ENCODE measurements around the gene FAM98C. TPM values are rescaled to one million over a fixed set of nuclear protein-coding genes. Genes with fewer than 3 reads are reported as not detected.
A peak's percentile ranks its signal among the peaks of the same experiment; 100 is the strongest.

FAM98C gene
- total and polyA plus RNA-seq, 2 of the 13 experiments (the other 11 are each of a cell fraction or from before 2014, with no cell fraction given): 10.0 to 11.5 TPM

DNA sequence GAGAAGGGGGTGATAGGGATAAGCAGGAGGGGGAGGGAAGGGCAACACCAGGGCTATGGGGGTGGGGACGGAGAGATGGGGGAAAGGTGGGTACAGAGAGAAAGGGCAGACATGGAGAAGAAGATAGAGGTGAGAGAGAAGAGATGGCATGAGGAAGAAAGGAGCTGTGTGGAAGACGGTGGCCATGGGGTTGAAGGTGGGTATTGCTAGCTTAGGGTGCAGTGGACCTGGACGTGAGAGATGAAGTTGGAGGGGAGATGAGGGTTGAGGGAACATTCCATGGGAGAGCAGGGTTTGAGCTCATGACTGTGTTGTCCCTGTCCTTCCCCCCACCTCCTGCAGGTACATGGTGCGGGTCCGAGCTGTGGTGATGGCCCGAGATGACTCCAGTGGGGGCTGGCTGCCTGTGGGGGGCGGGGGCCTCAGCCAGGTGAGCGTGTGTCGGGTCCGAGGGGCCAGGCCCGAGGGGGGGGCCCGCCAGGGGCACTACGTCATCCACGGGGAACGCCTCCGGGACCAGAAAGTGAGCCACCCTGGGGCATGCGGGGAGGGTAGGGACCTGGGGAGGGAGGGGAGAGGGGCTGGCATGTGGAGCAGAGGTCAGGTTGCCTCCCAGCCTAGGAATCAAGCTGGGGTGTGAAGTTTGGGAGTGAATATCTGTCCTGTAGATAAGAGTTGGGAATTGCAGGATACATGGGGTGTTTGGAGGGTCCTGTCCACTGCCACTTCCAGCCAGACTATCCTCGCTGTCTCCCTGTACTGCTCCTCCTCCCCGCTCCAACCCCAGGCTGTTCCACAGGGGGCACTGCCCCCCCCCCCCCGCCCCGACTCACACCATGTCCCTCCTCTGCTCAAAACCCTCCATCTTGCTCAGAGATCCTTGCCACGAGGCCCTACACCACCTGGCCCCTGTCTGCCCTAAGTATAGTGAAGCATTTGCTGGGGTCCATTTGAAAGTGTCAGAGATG is 12.7 kb upstream of the FAM98C start:
- H3K36me3 ChIP-seq (replicated peaks in 1 of 2; ENCODE audit: control insufficient read depth in 1 of 2, insufficient read depth in 2 of 2, low read length in 2 of 2): no peaks in the 10 kb centered on the region
- H2AFZ ChIP-seq (ENCODE audit: low read length): no peak overlapping the region
- no peak overlapping the region for H3K9ac ChIP-seq (ENCODE audit: insufficient read depth, low read depth, low read length)
- H3K4me1 ChIP-seq (ENCODE audit: insufficient read depth, low read length): peaks cover 48% of the 10 kb centered on the region
- intact Hi-C loops (cut with micrococcal nuclease; ENCODE audit: unreplicated experiment): no loop called here
- no peaks in the 10 kb centered on the region for H3K9me3 ChIP-seq (ENCODE audit: low read length)
- H3K27ac ChIP-seq (ENCODE audit: extremely low read length, insufficient read depth, low read length): no peak overlapping the region
- FAIRE-seq: no peak
- H3K27me3 ChIP-seq (ENCODE audit: control insufficient read depth in 1 of 2, insufficient read depth in 2 of 2, low read length in 2 of 2): peaks cover 2 to 33% of the 10 kb centered on the region in 2 experiments; a peak in 3 of 5 replicates
- TF ChIP-seq, protein P1, sequence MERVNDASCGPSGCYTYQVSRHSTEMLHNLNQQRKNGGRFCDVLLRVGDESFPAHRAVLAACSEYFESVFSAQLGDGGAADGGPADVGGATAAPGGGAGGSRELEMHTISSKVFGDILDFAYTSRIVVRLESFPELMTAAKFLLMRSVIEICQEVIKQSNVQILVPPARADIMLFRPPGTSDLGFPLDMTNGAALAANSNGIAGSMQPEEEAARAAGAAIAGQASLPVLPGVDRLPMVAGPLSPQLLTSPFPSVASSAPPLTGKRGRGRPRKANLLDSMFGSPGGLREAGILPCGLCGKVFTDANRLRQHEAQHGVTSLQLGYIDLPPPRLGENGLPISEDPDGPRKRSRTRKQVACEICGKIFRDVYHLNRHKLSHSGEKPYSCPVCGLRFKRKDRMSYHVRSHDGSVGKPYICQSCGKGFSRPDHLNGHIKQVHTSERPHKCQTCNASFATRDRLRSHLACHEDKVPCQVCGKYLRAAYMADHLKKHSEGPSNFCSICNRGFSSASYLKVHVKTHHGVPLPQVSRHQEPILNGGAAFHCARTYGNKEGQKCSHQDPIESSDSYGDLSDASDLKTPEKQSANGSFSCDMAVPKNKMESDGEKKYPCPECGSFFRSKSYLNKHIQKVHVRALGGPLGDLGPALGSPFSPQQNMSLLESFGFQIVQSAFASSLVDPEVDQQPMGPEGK (CRISPR knock-in tag; IDR thresholded peaks at IDR 0.05): 0 out of 2 replicates have a peak, but pooled peaks have one; percentile 14
- no peak for TF ChIP-seq HMGA1 (CRISPR knock-in tag; conservative IDR thresholded peaks at IDR 0.05)
- in situ Hi-C loops (cut with HindIII; ENCODE audit: extremely low pct_ligation_motif_present, low pct_unique_long_range_greater_than_20kb): no loop called here
- H3K4me3 ChIP-seq (replicated peaks in 1 of 3; ENCODE audit: insufficient read depth in 1 of 3, low read depth in 2 of 3, low read length in 3 of 3): peak overlapping the region in 1 of 3 experiments; percentile 23; a peak in 2 of 6 replicates
- CTCF ChIA-PET (ENCODE audit: low intra/inter-chr PET ratio, low total read pairs): no interaction called here
- H3K79me2 ChIP-seq (ENCODE audit: insufficient read depth, low read length): no peaks in the 10 kb centered on the region
- no TSS peak for BruUV-seq (replicated peaks)
- POLR2A ChIA-PET: interaction anchor here (0.7 to 4.0 kb wide), 3 partner anchors 12 to 31 kb away, joined by 3 to 28 read pairs (median 5); partner anchors contain the start of genes FAM98C and PSMD8
- no peak for DNase-seq (ENCODE audit: low spot score)
- ATAC-seq: no peak
- H3K4me2 ChIP-seq (ENCODE audit: low read depth, low read length): peak overlapping the region; percentile 1; the same call in 1 of the 2 replicates
- no peaks in the 10 kb centered on the region for H4K20me1 ChIP-seq (ENCODE audit: insufficient read depth, low read length)
- 13% methylated on average over 15 of the region's 22 CpGs for WGBS (ENCODE audit: low lambda C conversion rate)

DNA sequence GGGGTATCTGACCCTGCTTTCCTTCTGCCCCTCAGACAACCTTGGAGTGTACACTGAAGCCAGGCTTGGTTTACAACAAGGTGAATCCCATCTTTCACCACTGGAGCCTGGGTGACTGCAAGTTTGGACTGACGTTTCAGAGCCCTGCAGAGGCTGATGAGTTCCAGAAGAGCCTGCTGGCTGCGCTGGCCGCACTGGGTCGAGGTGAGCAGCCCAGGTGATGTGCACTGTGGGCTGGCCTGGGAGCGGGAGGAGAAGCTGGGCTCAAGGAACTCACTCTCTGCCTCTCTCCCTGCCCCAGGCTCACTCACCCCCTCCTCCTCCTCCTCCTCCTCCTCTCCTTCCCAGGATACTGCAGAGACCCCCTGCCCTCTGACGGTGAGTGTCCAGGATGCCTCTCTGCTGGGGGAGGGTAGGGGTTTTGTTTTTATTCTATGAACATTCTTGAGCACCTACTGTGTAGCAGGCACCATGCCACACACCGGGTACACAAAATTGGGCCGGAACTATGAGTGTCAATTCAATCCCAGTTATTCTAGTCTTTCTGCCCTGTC is 10.9 kb upstream of the FAM98C start:
- H3K9me3 ChIP-seq (ENCODE audit: low read length): no peaks in the 10 kb centered on the region
- intact Hi-C loops (cut with micrococcal nuclease; ENCODE audit: unreplicated experiment): no loop called here
- WGBS (ENCODE audit: low lambda C conversion rate): 65% methylated on average over 4 of the region's 8 CpGs
- H4K20me1 ChIP-seq (ENCODE audit: insufficient read depth, low read length): no peaks in the 10 kb centered on the region
- no peaks in the 10 kb centered on the region for H3K79me2 ChIP-seq (ENCODE audit: insufficient read depth, low read length)
- no peaks in the 10 kb centered on the region for H3K36me3 ChIP-seq (replicated peaks in 1 of 2; ENCODE audit: control insufficient read depth in 1 of 2, insufficient read depth in 2 of 2, low read length in 2 of 2)
- H2AFZ ChIP-seq (ENCODE audit: low read length): no peak overlapping the region
- no peak overlapping the region for H3K4me3 ChIP-seq (replicated peaks in 1 of 3; ENCODE audit: insufficient read depth in 1 of 3, low read depth in 2 of 3, low read length in 3 of 3)
- H3K4me1 ChIP-seq (ENCODE audit: insufficient read depth, low read length): peaks cover 48% of the 10 kb centered on the region
- H3K4me2 ChIP-seq (ENCODE audit: low read depth, low read length): no peak overlapping the region
- CTCF ChIA-PET (ENCODE audit: low intra/inter-chr PET ratio, low total read pairs): no interaction called here
- no TSS peak for BruUV-seq (replicated peaks)
- in situ Hi-C loops (cut with HindIII; ENCODE audit: extremely low pct_ligation_motif_present, low pct_unique_long_range_greater_than_20kb): no loop called here
- POLR2A ChIA-PET: interaction anchor here (0.8 kb wide), 1 partner anchor 11 kb away, joined by 3 read pairs; the partner anchor contains the start of gene FAM98C
- ATAC-seq: no peak
- no peak overlapping the region for H3K9ac ChIP-seq (ENCODE audit: insufficient read depth, low read depth, low read length)
- FAIRE-seq: no peak
- TF ChIP-seq XRCC5 (optimal IDR thresholded peaks at IDR 0.05; ENCODE audit: low read length): no peak
- TF ChIP-seq RNF2 (conservative IDR thresholded peaks at IDR 0.05; ENCODE audit: low read depth): no peak
- no peak for TF ChIP-seq MAF1 (CRISPR knock-in tag; IDR thresholded peaks at IDR 0.05; ENCODE audit: borderline replicate concordance)
- no peak for TF ChIP-seq TMF1 (CRISPR knock-in tag; IDR thresholded peaks at IDR 0.05; ENCODE audit: low read depth)
- no peak for TF ChIP-seq DNMT3B (CRISPR knock-in tag; conservative IDR thresholded peaks at IDR 0.05)
- TF ChIP-seq ZNF232 (CRISPR knock-in tag; IDR thresholded peaks at IDR 0.05; ENCODE audit: borderline replicate concordance): no peak
- H3K27me3 ChIP-seq (ENCODE audit: control insufficient read depth in 1 of 2, insufficient read depth in 2 of 2, low read length in 2 of 2): peaks cover 3 to 44% of the 10 kb centered on the region in 2 experiments; a peak in 3 of 5 replicates
- no peak for DNase-seq (ENCODE audit: low spot score)
- no peak overlapping the region for H3K27ac ChIP-seq (ENCODE audit: extremely low read length, insufficient read depth, low read length)
